Peyer's patch (tissue), 4 donors: ENCODE measurements around the gene TMEM218.

Experiments
- POLR2A ChIP-seq, 2 donors: fragments of 450-650 bp; IDR thresholded peaks; one replicate each; pipeline ENCODE4 v1.5.1; 2017; ENCODE audit warnings: antibody characterized with exemption in 2 of 2, mild to moderate bottlenecking in 2 of 2, moderate library complexity in 2 of 2
- TF ChIP-seq, protein P1 (sequence below), 6 experiments: fragments of 450-650 bp in 4 of 6; fragments of 200-600 bp in 2 of 6; sonication (generic) in 1 of 6; IDR thresholded peaks; one replicate each; pipeline ENCODE4 v1.5.1; 2017 to 2019; ENCODE audit warnings: antibody characterized with exemption in 6 of 6, mild to moderate bottlenecking in 3 of 6, moderate library complexity in 1 of 6

DNA sequence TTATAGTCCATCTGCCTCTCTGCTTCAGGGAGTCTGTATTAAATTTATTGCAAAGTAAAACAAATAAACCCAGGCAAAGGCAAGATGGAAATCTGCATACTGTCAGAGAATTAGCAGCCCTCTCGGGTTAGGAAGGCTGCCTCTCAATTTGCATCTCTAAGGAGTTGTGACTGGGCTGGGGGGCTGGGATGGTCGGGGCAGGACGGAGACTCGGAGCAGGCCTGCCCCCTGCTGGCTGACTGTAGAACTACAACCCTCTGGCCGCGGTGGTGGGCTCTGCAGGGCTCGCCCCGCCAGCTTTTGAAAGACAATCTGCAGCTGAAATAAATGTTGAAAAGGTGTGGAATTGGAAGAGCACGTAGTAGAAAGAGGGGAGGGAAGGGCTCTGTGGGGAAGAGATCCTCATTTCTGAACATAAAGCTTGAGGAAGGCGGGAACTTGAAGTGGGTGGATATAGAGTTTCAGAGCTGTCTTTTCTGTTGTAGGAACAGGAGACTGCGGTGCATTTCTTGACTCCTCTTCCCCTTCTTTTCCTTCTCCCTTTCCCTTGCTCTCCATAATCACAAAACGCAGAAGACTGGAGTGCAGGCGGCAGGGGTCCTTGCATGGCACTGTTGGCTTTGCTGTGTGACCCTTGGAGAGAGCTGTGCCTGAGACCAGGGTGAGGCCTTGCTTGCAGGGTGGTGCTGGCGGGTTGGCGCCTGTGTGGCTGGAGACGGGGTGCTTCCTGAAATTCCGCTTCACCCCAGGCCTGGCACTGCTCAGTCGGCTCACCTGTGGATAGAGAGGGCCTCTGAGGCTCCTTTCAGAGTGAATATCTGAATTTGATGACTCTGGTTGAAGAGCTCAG is 30.5 kb upstream of the TMEM218 start:
- TF ChIP-seq, protein P1, sequence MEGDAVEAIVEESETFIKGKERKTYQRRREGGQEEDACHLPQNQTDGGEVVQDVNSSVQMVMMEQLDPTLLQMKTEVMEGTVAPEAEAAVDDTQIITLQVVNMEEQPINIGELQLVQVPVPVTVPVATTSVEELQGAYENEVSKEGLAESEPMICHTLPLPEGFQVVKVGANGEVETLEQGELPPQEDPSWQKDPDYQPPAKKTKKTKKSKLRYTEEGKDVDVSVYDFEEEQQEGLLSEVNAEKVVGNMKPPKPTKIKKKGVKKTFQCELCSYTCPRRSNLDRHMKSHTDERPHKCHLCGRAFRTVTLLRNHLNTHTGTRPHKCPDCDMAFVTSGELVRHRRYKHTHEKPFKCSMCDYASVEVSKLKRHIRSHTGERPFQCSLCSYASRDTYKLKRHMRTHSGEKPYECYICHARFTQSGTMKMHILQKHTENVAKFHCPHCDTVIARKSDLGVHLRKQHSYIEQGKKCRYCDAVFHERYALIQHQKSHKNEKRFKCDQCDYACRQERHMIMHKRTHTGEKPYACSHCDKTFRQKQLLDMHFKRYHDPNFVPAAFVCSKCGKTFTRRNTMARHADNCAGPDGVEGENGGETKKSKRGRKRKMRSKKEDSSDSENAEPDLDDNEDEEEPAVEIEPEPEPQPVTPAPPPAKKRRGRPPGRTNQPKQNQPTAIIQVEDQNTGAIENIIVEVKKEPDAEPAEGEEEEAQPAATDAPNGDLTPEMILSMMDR (IDR thresholded peaks at IDR 0.05), result peak; percentile 82 to 96 (median 84)
- TF ChIP-seq POLR2A (IDR thresholded peaks at IDR 0.05), result no peak
